Measurements from ENCODE around the gene ADAMTS12.

GRCh38 chr5:33531824-33532223 lies 360.0 kb downstream of the ADAMTS12 start:
- TF ChIP-seq, protein P1, sequence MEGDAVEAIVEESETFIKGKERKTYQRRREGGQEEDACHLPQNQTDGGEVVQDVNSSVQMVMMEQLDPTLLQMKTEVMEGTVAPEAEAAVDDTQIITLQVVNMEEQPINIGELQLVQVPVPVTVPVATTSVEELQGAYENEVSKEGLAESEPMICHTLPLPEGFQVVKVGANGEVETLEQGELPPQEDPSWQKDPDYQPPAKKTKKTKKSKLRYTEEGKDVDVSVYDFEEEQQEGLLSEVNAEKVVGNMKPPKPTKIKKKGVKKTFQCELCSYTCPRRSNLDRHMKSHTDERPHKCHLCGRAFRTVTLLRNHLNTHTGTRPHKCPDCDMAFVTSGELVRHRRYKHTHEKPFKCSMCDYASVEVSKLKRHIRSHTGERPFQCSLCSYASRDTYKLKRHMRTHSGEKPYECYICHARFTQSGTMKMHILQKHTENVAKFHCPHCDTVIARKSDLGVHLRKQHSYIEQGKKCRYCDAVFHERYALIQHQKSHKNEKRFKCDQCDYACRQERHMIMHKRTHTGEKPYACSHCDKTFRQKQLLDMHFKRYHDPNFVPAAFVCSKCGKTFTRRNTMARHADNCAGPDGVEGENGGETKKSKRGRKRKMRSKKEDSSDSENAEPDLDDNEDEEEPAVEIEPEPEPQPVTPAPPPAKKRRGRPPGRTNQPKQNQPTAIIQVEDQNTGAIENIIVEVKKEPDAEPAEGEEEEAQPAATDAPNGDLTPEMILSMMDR (conservative IDR thresholded peaks at IDR 0.05; ENCODE audit: low read depth in 2 of 2), result no peak
- TF ChIP-seq EZH2phosphoT487 (IDR thresholded peaks at IDR 0.05; ENCODE audit: unreplicated experiment) (no peak), POLR2AphosphoS5 (IDR thresholded peaks at IDR 0.05; ENCODE audit: low read depth) (no peak), ZNF114 (CRISPR knock-in tag; IDR thresholded peaks at IDR 0.05) (no peak), EZH2 (IDR thresholded peaks at IDR 0.05; ENCODE audit: low read depth, unreplicated experiment) (no peak), CREB1 (CRISPR knock-in tag; IDR thresholded peaks at IDR 0.05; ENCODE audit: low read depth) (no peak), NANOG (IDR thresholded peaks at IDR 0.05; ENCODE audit: borderline replicate concordance) (no peak), REST (IDR thresholded peaks at IDR 0.05; ENCODE audit: unreplicated experiment) (no peak), JUNB (IDR thresholded peaks at IDR 0.05; ENCODE audit: unreplicated experiment) (no peak), STAT1 (IDR thresholded peaks at IDR 0.05; ENCODE audit: unreplicated experiment) (no peak), ZNF462 (CRISPR knock-in tag; IDR thresholded peaks at IDR 0.05) (no peak), ZNF331 (CRISPR knock-in tag; IDR thresholded peaks at IDR 0.05; ENCODE audit: low read depth) (no peak)
- TF ChIP-seq, protein P2, sequence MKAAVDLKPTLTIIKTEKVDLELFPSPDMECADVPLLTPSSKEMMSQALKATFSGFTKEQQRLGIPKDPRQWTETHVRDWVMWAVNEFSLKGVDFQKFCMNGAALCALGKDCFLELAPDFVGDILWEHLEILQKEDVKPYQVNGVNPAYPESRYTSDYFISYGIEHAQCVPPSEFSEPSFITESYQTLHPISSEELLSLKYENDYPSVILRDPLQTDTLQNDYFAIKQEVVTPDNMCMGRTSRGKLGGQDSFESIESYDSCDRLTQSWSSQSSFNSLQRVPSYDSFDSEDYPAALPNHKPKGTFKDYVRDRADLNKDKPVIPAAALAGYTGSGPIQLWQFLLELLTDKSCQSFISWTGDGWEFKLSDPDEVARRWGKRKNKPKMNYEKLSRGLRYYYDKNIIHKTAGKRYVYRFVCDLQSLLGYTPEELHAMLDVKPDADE (IDR thresholded peaks at IDR 0.05), result no peak

Measured in GM23338 (cell line).